ENCODE measurements around the gene TMEM140.

TMEM140 gene

GRCh38 chr7:135147341-135147898 is 452 bp upstream of the TMEM140 start:
- peak overlapping the region; percentile 59 for H3K4me3 ChIP-seq (ENCODE audit: low read depth, low read length)
- TF ChIP-seq, protein P1, sequence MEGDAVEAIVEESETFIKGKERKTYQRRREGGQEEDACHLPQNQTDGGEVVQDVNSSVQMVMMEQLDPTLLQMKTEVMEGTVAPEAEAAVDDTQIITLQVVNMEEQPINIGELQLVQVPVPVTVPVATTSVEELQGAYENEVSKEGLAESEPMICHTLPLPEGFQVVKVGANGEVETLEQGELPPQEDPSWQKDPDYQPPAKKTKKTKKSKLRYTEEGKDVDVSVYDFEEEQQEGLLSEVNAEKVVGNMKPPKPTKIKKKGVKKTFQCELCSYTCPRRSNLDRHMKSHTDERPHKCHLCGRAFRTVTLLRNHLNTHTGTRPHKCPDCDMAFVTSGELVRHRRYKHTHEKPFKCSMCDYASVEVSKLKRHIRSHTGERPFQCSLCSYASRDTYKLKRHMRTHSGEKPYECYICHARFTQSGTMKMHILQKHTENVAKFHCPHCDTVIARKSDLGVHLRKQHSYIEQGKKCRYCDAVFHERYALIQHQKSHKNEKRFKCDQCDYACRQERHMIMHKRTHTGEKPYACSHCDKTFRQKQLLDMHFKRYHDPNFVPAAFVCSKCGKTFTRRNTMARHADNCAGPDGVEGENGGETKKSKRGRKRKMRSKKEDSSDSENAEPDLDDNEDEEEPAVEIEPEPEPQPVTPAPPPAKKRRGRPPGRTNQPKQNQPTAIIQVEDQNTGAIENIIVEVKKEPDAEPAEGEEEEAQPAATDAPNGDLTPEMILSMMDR (IDR thresholded peaks at IDR 0.05; ENCODE audit: low read depth, low read length) = no peak

DNA sequence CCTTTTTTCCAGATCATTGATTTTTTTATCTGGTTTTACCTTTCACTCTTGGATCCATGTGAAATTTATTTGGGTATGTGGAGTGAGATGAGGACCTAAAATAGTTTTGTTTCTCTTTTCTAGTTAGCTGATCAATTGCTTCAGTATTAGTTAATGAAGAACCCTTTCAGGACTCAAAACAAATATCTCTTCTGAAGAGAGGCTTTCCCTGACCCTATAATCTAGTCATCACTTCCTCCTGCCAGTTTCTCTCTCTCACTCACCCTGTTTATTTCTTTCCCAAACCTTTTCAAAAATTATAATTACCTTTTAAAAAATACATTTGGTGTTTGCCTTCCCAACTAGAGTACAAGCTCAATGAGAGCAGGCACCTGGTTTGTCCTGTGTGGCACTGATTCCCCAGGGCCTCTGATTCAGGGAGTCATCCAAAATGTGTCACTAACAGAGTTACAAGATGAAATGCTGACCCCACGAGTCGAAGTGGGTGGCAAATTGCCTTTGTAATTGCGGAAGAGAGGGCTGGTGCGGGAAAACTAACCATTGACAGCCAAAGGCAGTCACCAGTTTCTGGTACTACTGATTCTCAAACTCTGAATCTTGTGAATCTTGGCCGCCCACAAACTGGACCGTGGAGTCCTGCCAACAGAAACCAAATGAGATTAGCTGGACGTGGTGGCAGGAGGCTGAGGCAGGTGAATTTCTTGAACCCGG is 2.4 kb downstream of the TMEM140 start:
- no peak overlapping the region for H3K4me3 ChIP-seq (ENCODE audit: low read depth, low read length)
- TF ChIP-seq, protein P1 (IDR thresholded peaks at IDR 0.05; ENCODE audit: low read depth, low read length) = no peak

DNA sequence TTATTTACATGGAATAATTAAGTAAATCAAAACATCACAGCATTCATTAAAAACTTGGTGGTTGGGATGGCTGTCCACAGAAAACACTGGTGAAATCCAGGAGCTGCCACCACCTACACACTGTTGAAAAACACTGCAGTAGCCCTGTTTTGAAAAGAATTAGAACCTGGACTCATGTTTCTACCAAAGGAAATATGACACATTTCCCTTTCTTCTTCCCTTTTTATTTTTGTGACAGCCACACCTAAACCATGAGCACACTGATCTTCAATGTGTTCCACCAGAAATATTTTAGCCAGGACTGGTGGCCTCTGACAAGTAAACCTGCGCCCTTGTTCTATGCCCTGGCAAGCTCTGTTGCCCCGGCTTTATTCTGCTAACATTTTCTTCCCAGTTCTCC is 3.3 kb downstream of the TMEM140 start:
- no peak overlapping the region for H3K4me3 ChIP-seq (ENCODE audit: low read depth, low read length)
- TF ChIP-seq, protein P1 (IDR thresholded peaks at IDR 0.05; ENCODE audit: low read depth, low read length) = no peak

DNA sequence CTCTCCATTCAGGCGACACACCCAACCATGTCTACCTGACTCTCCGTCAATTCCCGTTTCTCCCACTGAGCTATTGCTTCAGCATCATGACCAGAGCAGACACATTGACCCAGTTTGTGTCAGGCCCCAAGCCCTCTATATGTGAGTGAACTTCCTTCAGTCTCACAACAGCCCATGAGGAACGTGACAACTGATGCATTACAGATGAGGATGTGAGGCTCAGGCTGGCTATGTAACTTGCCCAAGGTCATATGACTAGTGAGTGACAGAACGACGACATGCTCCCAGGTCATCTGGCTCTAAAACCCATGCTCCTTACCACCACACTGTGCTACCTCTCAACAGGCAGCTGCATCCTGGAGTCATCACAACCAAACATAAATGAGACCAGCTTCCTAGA is 3.7 kb downstream of the TMEM140 start:
- H3K4me3 ChIP-seq (ENCODE audit: low read depth, low read length) = no peak overlapping the region
- TF ChIP-seq, protein P1 (IDR thresholded peaks at IDR 0.05; ENCODE audit: low read depth, low read length) = no peak

- TF ChIP-seq, protein P1 (IDR thresholded peaks at IDR 0.05; ENCODE audit: low read depth, low read length) = no peak
- H3K4me3 ChIP-seq (ENCODE audit: low read depth, low read length) = no peak overlapping the region
Observed at GRCh38 chr7:135152442-135152841, 4.6 kb downstream of the TMEM140 start.

GRCh38 chr7:135154734-135155133 is 6.9 kb downstream of the TMEM140 start:
- H3K4me3 ChIP-seq (ENCODE audit: low read depth, low read length) = no peak overlapping the region
- TF ChIP-seq, protein P1 (IDR thresholded peaks at IDR 0.05; ENCODE audit: low read depth, low read length) = no peak

DNA sequence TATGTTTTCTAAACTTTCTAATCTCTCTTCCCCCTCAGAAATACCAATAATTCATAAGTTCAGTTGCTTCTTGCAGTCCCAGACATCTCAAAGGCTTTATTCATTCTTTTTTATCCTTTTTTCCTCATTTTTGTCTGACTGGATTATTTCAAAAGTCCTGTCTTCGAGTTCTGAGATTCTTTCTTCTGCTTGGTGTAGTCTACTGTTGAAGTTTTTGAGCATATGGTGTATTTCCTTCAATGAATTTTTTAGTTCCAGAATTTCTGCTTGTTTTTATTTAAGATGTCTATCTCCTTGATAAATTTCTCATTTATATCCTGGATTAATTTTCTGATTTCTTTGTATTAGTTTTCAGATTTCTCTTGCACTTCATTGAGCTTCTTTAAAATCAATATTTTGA is 8.4 kb downstream of the TMEM140 start:
- TF ChIP-seq, protein P1 (IDR thresholded peaks at IDR 0.05; ENCODE audit: low read depth, low read length) = no peak

More for the DNA sequence above, 8.4 kb downstream of the TMEM140 start:
- no peak overlapping the region for H3K4me3 ChIP-seq (ENCODE audit: low read depth, low read length)

Measured in WI38 (cell line).